ENCODE results near the gene KLF6.
A peak's percentile ranks its signal among the peaks of the same experiment; 100 is the strongest.

KLF6 gene

GRCh38 chr10:3784510-3785250 is at the start of gene KLF6:
TSS of gene KLF6 (minus strand) at chr10:3785209. CDS start at chr10:3785014, 195 bp downstream.
- Histone ChIP-seq H3K9ac (ENCODE audit: low read length) (peak within 1 kb of the TSS; percentile 89), H3K4me3 (ENCODE audit: low read length) (peak within 1 kb of the TSS; percentile 96), H3K27ac (ENCODE audit: low read depth, low read length) (peak within 1 kb of the TSS; percentile 99), H3K4me1 (ENCODE audit: control insufficient read depth, insufficient read depth, low read length) (peaks cover 19% of the 10 kb centered on the region), H3K27me3 (ENCODE audit: control insufficient read depth, insufficient read depth, low read length) (no peaks in the 10 kb centered on the region), H3K36me3 (ENCODE audit: control insufficient read depth, insufficient read depth, low read length) (peaks cover 19% of the 10 kb centered on the region)

- Histone ChIP-seq H3K9ac (ENCODE audit: low read length) (no peak overlapping the region), H3K27ac (ENCODE audit: low read depth, low read length) (no peak overlapping the region), H3K36me3 (ENCODE audit: control insufficient read depth, insufficient read depth, low read length) (no peaks in the 10 kb centered on the region), H3K27me3 (ENCODE audit: control insufficient read depth, insufficient read depth, low read length) (no peaks in the 10 kb centered on the region), H3K4me1 (ENCODE audit: control insufficient read depth, insufficient read depth, low read length) (peaks cover 4% of the 10 kb centered on the region), H3K4me3 (ENCODE audit: low read length) (no peak overlapping the region)
Measured at GRCh38 chr10:3834404-3834803, 49.4 kb upstream of the KLF6 start.

GRCh38 chr10:3833046-3833445 is 48.0 kb upstream of the KLF6 start:
- Histone ChIP-seq H3K36me3 (ENCODE audit: control insufficient read depth, insufficient read depth, low read length) (no peaks in the 10 kb centered on the region), H3K4me3 (ENCODE audit: low read length) (no peak overlapping the region), H3K4me1 (ENCODE audit: control insufficient read depth, insufficient read depth, low read length) (peaks cover 7% of the 10 kb centered on the region), H3K9ac (ENCODE audit: low read length) (no peak overlapping the region), H3K27me3 (ENCODE audit: control insufficient read depth, insufficient read depth, low read length) (no peaks in the 10 kb centered on the region), H3K27ac (ENCODE audit: low read depth, low read length) (no peak overlapping the region)

- H3K4me1 ChIP-seq (ENCODE audit: control insufficient read depth, insufficient read depth, low read length): peaks cover 7% of the 10 kb centered on the region
- H3K9ac ChIP-seq (ENCODE audit: low read length): no peak overlapping the region
- no peak overlapping the region for H3K4me3 ChIP-seq (ENCODE audit: low read length)
- H3K27me3 ChIP-seq (ENCODE audit: control insufficient read depth, insufficient read depth, low read length): no peaks in the 10 kb centered on the region
- H3K27ac ChIP-seq (ENCODE audit: low read depth, low read length): no peak overlapping the region
- no peaks in the 10 kb centered on the region for H3K36me3 ChIP-seq (ENCODE audit: control insufficient read depth, insufficient read depth, low read length)
Measured at GRCh38 chr10:3832022-3832786, 47.2 kb upstream of the KLF6 start.

GRCh38 chr10:3831608-3832007 is 46.6 kb upstream of the KLF6 start:
- Histone ChIP-seq H3K27me3 (ENCODE audit: control insufficient read depth, insufficient read depth, low read length) (no peaks in the 10 kb centered on the region), H3K4me3 (ENCODE audit: low read length) (no peak overlapping the region), H3K36me3 (ENCODE audit: control insufficient read depth, insufficient read depth, low read length) (no peaks in the 10 kb centered on the region), H3K4me1 (ENCODE audit: control insufficient read depth, insufficient read depth, low read length) (peaks cover 7% of the 10 kb centered on the region), H3K27ac (ENCODE audit: low read depth, low read length) (no peak overlapping the region), H3K9ac (ENCODE audit: low read length) (no peak overlapping the region)

GRCh38 chr10:3830946-3831345 is 45.9 kb upstream of the KLF6 start:
- no peaks in the 10 kb centered on the region for H3K36me3 ChIP-seq (ENCODE audit: control insufficient read depth, insufficient read depth, low read length)
- H3K4me3 ChIP-seq (ENCODE audit: low read length): no peak overlapping the region
- no peaks in the 10 kb centered on the region for H3K27me3 ChIP-seq (ENCODE audit: control insufficient read depth, insufficient read depth, low read length)
- peak overlapping the region; percentile 9 for H3K27ac ChIP-seq (ENCODE audit: low read depth, low read length)
- no peak overlapping the region for H3K9ac ChIP-seq (ENCODE audit: low read length)
- H3K4me1 ChIP-seq (ENCODE audit: control insufficient read depth, insufficient read depth, low read length): peaks cover 7% of the 10 kb centered on the region

GRCh38 chr10:3829156-3830050 is 44.4 kb upstream of the KLF6 start:
- H3K4me3 ChIP-seq (ENCODE audit: low read length): peak overlapping the region; percentile 65
- no peak overlapping the region for H3K9ac ChIP-seq (ENCODE audit: low read length)
- peak overlapping the region; percentile 75 for H3K27ac ChIP-seq (ENCODE audit: low read depth, low read length)
- no peaks in the 10 kb centered on the region for H3K36me3 ChIP-seq (ENCODE audit: control insufficient read depth, insufficient read depth, low read length)
- H3K4me1 ChIP-seq (ENCODE audit: control insufficient read depth, insufficient read depth, low read length): peaks cover 7% of the 10 kb centered on the region
- no peaks in the 10 kb centered on the region for H3K27me3 ChIP-seq (ENCODE audit: control insufficient read depth, insufficient read depth, low read length)

GRCh38 chr10:3828404-3829155 is 43.6 kb upstream of the KLF6 start:
- Histone ChIP-seq H3K9ac (ENCODE audit: low read length) (no peak overlapping the region), H3K36me3 (ENCODE audit: control insufficient read depth, insufficient read depth, low read length) (no peaks in the 10 kb centered on the region), H3K27ac (ENCODE audit: low read depth, low read length) (peak overlapping the region; percentile 75), H3K27me3 (ENCODE audit: control insufficient read depth, insufficient read depth, low read length) (no peaks in the 10 kb centered on the region), H3K4me1 (ENCODE audit: control insufficient read depth, insufficient read depth, low read length) (peaks cover 7% of the 10 kb centered on the region), H3K4me3 (ENCODE audit: low read length) (peak overlapping the region; percentile 65)

- no peak overlapping the region for H3K4me3 ChIP-seq (ENCODE audit: low read length)
Measured at GRCh38 chr10:3827768-3828403, 42.9 kb upstream of the KLF6 start.

GRCh38 chr10:3827266-3827665 is 42.3 kb upstream of the KLF6 start:
- no peak overlapping the region for H3K4me3 ChIP-seq (ENCODE audit: low read length)
- no peaks in the 10 kb centered on the region for H3K27me3 ChIP-seq (ENCODE audit: control insufficient read depth, insufficient read depth, low read length)
- H3K9ac ChIP-seq (ENCODE audit: low read length): no peak overlapping the region
- no peaks in the 10 kb centered on the region for H3K36me3 ChIP-seq (ENCODE audit: control insufficient read depth, insufficient read depth, low read length)
- peaks cover 7% of the 10 kb centered on the region for H3K4me1 ChIP-seq (ENCODE audit: control insufficient read depth, insufficient read depth, low read length)
- H3K27ac ChIP-seq (ENCODE audit: low read depth, low read length): no peak overlapping the region

More at GRCh38 chr10:3827768-3828403, 42.9 kb upstream of the KLF6 start:
- Histone ChIP-seq H3K27me3 (ENCODE audit: control insufficient read depth, insufficient read depth, low read length) (no peaks in the 10 kb centered on the region), H3K9ac (ENCODE audit: low read length) (no peak overlapping the region), H3K36me3 (ENCODE audit: control insufficient read depth, insufficient read depth, low read length) (no peaks in the 10 kb centered on the region), H3K4me1 (ENCODE audit: control insufficient read depth, insufficient read depth, low read length) (peaks cover 7% of the 10 kb centered on the region), H3K27ac (ENCODE audit: low read depth, low read length) (peak overlapping the region; percentile 75)

GRCh38 chr10:3825862-3826351 is 40.9 kb upstream of the KLF6 start:
- no peak overlapping the region for H3K9ac ChIP-seq (ENCODE audit: low read length)
- H3K4me3 ChIP-seq (ENCODE audit: low read length): no peak overlapping the region
- H3K27me3 ChIP-seq (ENCODE audit: control insufficient read depth, insufficient read depth, low read length): no peaks in the 10 kb centered on the region
- H3K27ac ChIP-seq (ENCODE audit: low read depth, low read length): no peak overlapping the region
- peaks cover 7% of the 10 kb centered on the region for H3K4me1 ChIP-seq (ENCODE audit: control insufficient read depth, insufficient read depth, low read length)
- no peaks in the 10 kb centered on the region for H3K36me3 ChIP-seq (ENCODE audit: control insufficient read depth, insufficient read depth, low read length)

Data from rectal smooth muscle tissue (tissue), 1 donor.